DMS114 treated with DMSO at 0.1 percent for 48 hours (cell line): Measurements from ENCODE around the gene MBP.

Source experiments
- DNase-seq: peaks from one replicate; lab custom pipeline; 2025; ENCODE audit not compliant: unreplicated experiment; lab: John Stamatoyannopoulos, UW

Gene MBP

GRCh38 chr18:77135339-77136075 is 2.9 kb upstream of the MBP start:
- DNase-seq, result no peak

- DNase-seq, result no peak
Observed at GRCh38 chr18:77134611-77135010, 2.0 kb upstream of the MBP start.

- no peak for DNase-seq
Observed at GRCh38 chr18:77133835-77134496, 1.4 kb upstream of the MBP start.

GRCh38 chr18:77133051-77133834 is 660 bp upstream of the MBP start:
- DNase-seq, result no peak

- DNase-seq, result no peak
Observed at GRCh38 chr18:77131652-77132368, 773 bp downstream of the MBP start.

- DNase-seq, result no peak
Observed at GRCh38 chr18:77131100-77131651, 1.4 kb downstream of the MBP start.

- no peak for DNase-seq
Observed at GRCh38 chr18:77130229-77131099, 2.1 kb downstream of the MBP start.

- DNase-seq, result no peak
Observed at GRCh38 chr18:77129150-77129551, 3.4 kb downstream of the MBP start.

GRCh38 chr18:77127769-77128671 is 4.6 kb downstream of the MBP start:
- DNase-seq, result no peak

- DNase-seq, result no peak
Observed at GRCh38 chr18:77124452-77124922, 8.1 kb downstream of the MBP start.

- no peak for DNase-seq
Observed at GRCh38 chr18:77123320-77124231, 9.0 kb downstream of the MBP start.

GRCh38 chr18:77121523-77121922 is 11.1 kb downstream of the MBP start:
- no peak for DNase-seq

GRCh38 chr18:77119851-77120491 is 12.6 kb downstream of the MBP start:
- no peak for DNase-seq

- no peak for DNase-seq
Observed at GRCh38 chr18:77119101-77119850, 13.3 kb downstream of the MBP start.

GRCh38 chr18:77118256-77119090 is 14.1 kb downstream of the MBP start:
- no peak for DNase-seq
